H1 (cell line): Measurements from ENCODE around the gene SLC38A2. TPM values are rescaled to one million over a fixed set of nuclear protein-coding genes. Genes with fewer than 3 reads are reported as not detected.
A peak's percentile ranks its signal among the peaks of the same experiment; 100 is the strongest.

ENCODE experiments used
- CTCF ChIA-PET: fragments of 300-600 bp; sonication (Branson Sonifier 250); formaldehyde crosslinking; loops from one replicate; lab custom pipeline; 2021; ENCODE audit not compliant: partially characterized antibody; lab: Charles Lee
- POLR2A ChIA-PET: fragments of 300-600 bp; sonication (Branson Sonifier 250); formaldehyde crosslinking; loops from one replicate; lab custom pipeline; 2021; ENCODE audit warnings: inconsistent platforms; ENCODE audit not compliant: partially characterized antibody; lab: Charles Lee
- DNase-seq, 2 experiments: peaks; one replicate each; pipeline versions ENCODE4 v3.0.0 to v3.0.0-alpha.2; 2010 to 2022; ENCODE audit warnings: low spot score in 2 of 2, low read depth in 1 of 2, mixed read lengths in 1 of 2
- FAIRE-seq: peaks from 2 replicates; lab custom pipeline; 2011; peaks lifted over from hg19 to GRCh38; lab: Jason Lieb, UNC
- H2AFZ ChIP-seq: 2 replicates; pipeline ENCODE4 v1.8.1; 2012; ENCODE audit warnings: low read length, inconsistent platforms
- H2AK5ac ChIP-seq: 2 replicates; pipeline ENCODE4 v1.6.1; 2013; ENCODE audit warnings: low read depth, low read length
- H2BK120ac ChIP-seq: replicated peaks from 2 replicates; pipeline ENCODE3; 2013; ENCODE audit warnings: low read depth, low read length, inconsistent platforms
- H2BK12ac ChIP-seq: 2 replicates; pipeline ENCODE4 v1.6.1; 2013; ENCODE audit warnings: low read depth, low read length
- H2BK15ac ChIP-seq: 2 replicates; pipeline ENCODE4 v1.6.1; 2013; ENCODE audit warnings: low read length
- H2BK20ac ChIP-seq: 2 replicates; pipeline ENCODE4 v1.6.1; 2013; ENCODE audit warnings: low read length
- H2BK5ac ChIP-seq: 2 replicates; pipeline ENCODE4 v1.6.1; 2013; ENCODE audit warnings: low read depth, low read length
- H3K14ac ChIP-seq: 2 replicates; pipeline ENCODE4 v1.6.1; 2013; ENCODE audit warnings: inconsistent platforms; ENCODE audit not compliant: insufficient read length
- H3K18ac ChIP-seq: 2 replicates; pipeline ENCODE4 v1.6.1; 2013; ENCODE audit warnings: low read length; ENCODE audit errors: extremely low read depth
- H3K23ac ChIP-seq: 2 replicates; pipeline ENCODE4 v1.6.1; 2013; ENCODE audit warnings: inconsistent platforms; ENCODE audit not compliant: insufficient read length
- H3K23me2 ChIP-seq: 2 replicates; pipeline ENCODE4 v1.6.1; 2013; ENCODE audit warnings: low read depth, low read length
- H3K27ac ChIP-seq: 2 replicates; pipeline ENCODE4 v1.6.1; 2011; ENCODE audit warnings: low read depth, low read length, inconsistent platforms
- H3K27me3 ChIP-seq, 4 experiments: replicated peaks in 1 of 4; 1 replicate in 1 of 4; 2 replicates in 3 of 4; pipeline versions ENCODE4 v1.6.1 to v1.8.1; 2011 to 2013; ENCODE audit warnings: low read length in 3 of 4, mild to moderate bottlenecking in 3 of 4, inconsistent platforms in 2 of 4, mixed read lengths in 2 of 4, moderate library complexity in 1 of 4; ENCODE audit not compliant: control insufficient read depth in 3 of 4, insufficient read depth in 3 of 4; ENCODE audit errors: extremely low read depth in 1 of 4
- H3K36me3 ChIP-seq, 4 experiments: 2 replicates each; pipeline versions ENCODE4 v1.6.1 to v1.8.1; 2011 to 2013; ENCODE audit warnings: mild to moderate bottlenecking in 4 of 4, low read length in 3 of 4, moderate library complexity in 2 of 4, control low read depth in 1 of 4, inconsistent platforms in 1 of 4; ENCODE audit not compliant: insufficient read depth in 4 of 4, control insufficient read depth in 2 of 4
- H3K4ac ChIP-seq: replicated peaks from 2 replicates; pipeline ENCODE3; 2013; ENCODE audit warnings: low read length, low read depth, mixed read lengths, inconsistent platforms; ENCODE audit not compliant: insufficient read length
- H3K4me1 ChIP-seq, 4 experiments: replicated peaks in 1 of 4; 1 replicate in 1 of 4; 2 replicates in 3 of 4; pipeline versions ENCODE4 v1.6.1 to v1.8.1; 2011 to 2013; ENCODE audit warnings: low read length in 3 of 4, inconsistent platforms in 2 of 4, mixed read lengths in 1 of 4; ENCODE audit not compliant: insufficient read depth in 4 of 4, control insufficient read depth in 3 of 4
- H3K4me2 ChIP-seq, 2 experiments: 2 replicates each; pipeline versions ENCODE4 v1.6.1 to v1.8.1; 2011 to 2013; ENCODE audit warnings: low read depth in 2 of 2, low read length in 2 of 2, control low read depth in 1 of 2, inconsistent platforms in 1 of 2, mild to moderate bottlenecking in 1 of 2; ENCODE audit not compliant: insufficient read depth in 1 of 2
- H3K4me3 ChIP-seq, 4 experiments: fragments of 200-600, 300-600 bp in 1 of 4; sonication (generic), shearing (Covaris generic), sonication (Bioruptor Twin) in 1 of 4; 2 replicates each; pipeline versions ENCODE4 v1.5.1 to v1.8.1; 2011 to 2016; ENCODE audit warnings: low read length in 4 of 4, low read depth in 3 of 4, control low read depth in 2 of 4, inconsistent platforms in 2 of 4, mild to moderate bottlenecking in 2 of 4, mixed read lengths in 1 of 4, moderate library complexity in 1 of 4; ENCODE audit not compliant: insufficient read depth in 2 of 4; ENCODE audit errors: extremely low read depth in 1 of 4
- H3K56ac ChIP-seq: replicated peaks from 2 replicates; pipeline ENCODE3; 2013; ENCODE audit warnings: low read depth, mild to moderate bottlenecking, mixed read lengths, low read length, inconsistent platforms; ENCODE audit not compliant: insufficient read length
- H3K79me1 ChIP-seq: 2 replicates; pipeline ENCODE4 v1.6.1; 2013; ENCODE audit warnings: low read depth, low read length, control low read depth
- H3K79me2 ChIP-seq, 2 experiments: 2 replicates each; pipeline versions ENCODE4 v1.6.1 to v1.8.1; 2012 to 2013; ENCODE audit warnings: low read length in 2 of 2, mild to moderate bottlenecking in 2 of 2, inconsistent platforms in 1 of 2; ENCODE audit not compliant: insufficient read depth in 2 of 2, control insufficient read depth in 1 of 2
- H3K9ac ChIP-seq, 4 experiments: replicated peaks in 1 of 4; 1 replicate in 1 of 4; 2 replicates in 3 of 4; pipeline versions ENCODE4 v1.6.1 to v1.8.1; 2011 to 2013; ENCODE audit warnings: low read depth in 3 of 4, low read length in 3 of 4, control low read depth in 2 of 4, mild to moderate bottlenecking in 2 of 4, moderate library complexity in 2 of 4, inconsistent platforms in 1 of 4; ENCODE audit errors: extremely low read depth in 1 of 4
- H3K9me3 ChIP-seq, 2 experiments: 2 replicates each; pipeline versions ENCODE4 v1.6.1 to v1.8.1; 2012 to 2013; ENCODE audit warnings: mild to moderate bottlenecking in 2 of 2, moderate library complexity in 2 of 2, control low read depth in 1 of 2, inconsistent platforms in 1 of 2, low read depth in 1 of 2, low read length in 1 of 2, mixed read lengths in 1 of 2; ENCODE audit not compliant: insufficient read depth in 2 of 2
- H4K20me1 ChIP-seq, 2 experiments: replicated peaks in 1 of 2; 2 replicates each; pipeline versions ENCODE3 to v1.8.1; 2011 to 2013; ENCODE audit warnings: inconsistent platforms in 2 of 2, low read length in 2 of 2, mild to moderate bottlenecking in 1 of 2; ENCODE audit not compliant: insufficient read depth in 2 of 2, control insufficient read depth in 1 of 2
- H4K5ac ChIP-seq: 2 replicates; pipeline ENCODE4 v1.6.1; 2013; ENCODE audit warnings: low read length, low read depth, mixed read lengths, inconsistent platforms; ENCODE audit not compliant: insufficient read length
- H4K8ac ChIP-seq: 2 replicates; pipeline ENCODE4 v1.8.0; 2013; ENCODE audit warnings: mild to moderate bottlenecking, moderate library complexity, low read length, inconsistent platforms; ENCODE audit not compliant: insufficient read depth; ENCODE audit errors: extremely low read depth
- H4K91ac ChIP-seq: replicated peaks from 2 replicates; pipeline ENCODE3; 2013; ENCODE audit warnings: low read length, mixed read lengths, inconsistent platforms; ENCODE audit not compliant: insufficient read length
- MAFK ChIP-seq: IDR thresholded peaks from 2 replicates; pipeline ENCODE4 v1.6.1; 2012; ENCODE audit warnings: low read depth, mild to moderate bottlenecking, improper control_type of control experiment, low read length
- POLR2A ChIP-seq, 2 experiments: IDR thresholded peaks; 1 replicate in 1 of 2; 2 replicates in 1 of 2; pipeline ENCODE4 v1.6.1; 2011; ENCODE audit warnings: low read depth in 2 of 2, low read length in 2 of 2, mild to moderate bottlenecking in 2 of 2; ENCODE audit errors: control extremely low read depth in 1 of 2
- POLR2AphosphoS5 ChIP-seq: IDR thresholded peaks from 2 replicates; pipeline ENCODE4 v1.6.1; 2011; ENCODE audit warnings: low read depth, low read length
- YY1 ChIP-seq: IDR thresholded peaks from 2 replicates; pipeline ENCODE4 v1.6.1; 2011; ENCODE audit warnings: low read depth, mild to moderate bottlenecking, low read length
- WGBS, 2 experiments: shearing (Covaris generic) in 1 of 2; methylation state at CpG; one replicate each; pipeline versions ENCODE4 v1.1.6 to v1.1.7; 2013 to 2015; ENCODE audit warnings: low lambda C conversion rate in 2 of 2, mixed read lengths in 2 of 2, inconsistent platforms in 1 of 2, low coverage in 1 of 2, missing lambda C conversion rate in 1 of 2; ENCODE audit not compliant: insufficient replicate concordance in 2 of 2, insufficient coverage in 1 of 2, insufficient read length in 1 of 2; ENCODE audit errors: extremely low coverage in 1 of 2, missing lambda C conversion rate in 1 of 2; 5-methylcytosine and 5-hydroxymethylcytosine counted together
- polyA plus RNA-seq, 7 experiments: library from polyadenylated mRNA; depleted of rRNA in 3 of 7; stranded (reverse) in 5 of 7; unstranded in 2 of 7; fragments of >200 nt in 5 of 7; fragments of 200-250 nt in 2 of 7; gene quantifications; 1 replicate in 5 of 7; 2 replicates in 1 of 7; 4 replicates in 1 of 7; pipeline versions ENCODE4 v1.2.1 to v1.2.3, GENCODE V29; 2011 to 2013; ENCODE audit warnings: missing spikeins in 2 of 7, mixed read lengths in 2 of 7
- total RNA-seq: library from RNA; stranded (reverse); fragmentation: NEBNext Ultra II Directional; extraction: Animal tissue kit (Norgen Biotek cat#: 25700); gene quantifications from 2 replicates; pipeline ENCODE4 v1.2.1, GENCODE V29; 2021

Gene SLC38A2
- total and polyA plus RNA-seq, 2 of the 8 experiments (the other 6 are each of a cell fraction or from before 2014, with no cell fraction given) = 163 to 684 TPM

DNA sequence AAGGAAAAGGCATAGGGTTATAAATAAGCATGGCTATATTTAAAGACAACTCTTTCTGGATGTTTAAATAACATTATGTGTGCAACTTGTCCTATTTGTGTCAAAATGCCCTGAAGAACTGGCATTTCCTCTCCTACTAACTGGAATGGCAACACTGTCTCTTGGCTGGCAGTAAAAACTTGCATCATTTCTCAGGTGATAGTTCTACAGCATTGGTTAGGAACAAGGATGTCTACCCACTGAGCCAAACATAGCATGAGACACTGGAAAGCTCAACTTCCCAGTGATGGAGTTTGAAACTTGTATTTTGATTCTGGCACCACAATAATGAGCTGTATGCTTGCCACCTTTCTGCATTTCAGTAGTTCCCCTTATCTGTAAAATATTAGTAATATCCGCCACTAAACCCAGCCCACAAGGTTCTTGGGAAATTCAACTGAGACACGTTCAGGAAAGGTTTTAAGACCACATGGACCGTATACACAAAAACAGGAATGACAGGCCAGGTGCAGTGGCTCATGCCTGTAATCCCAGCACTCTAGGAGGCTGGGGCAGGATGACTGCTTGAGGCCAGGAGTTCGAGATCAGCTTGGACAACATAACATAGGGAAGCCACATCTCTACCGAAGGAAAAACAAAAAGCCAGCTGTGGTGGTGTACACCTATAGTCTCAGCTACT lies 5.1 kb downstream of the SLC38A2 start:
- Histone ChIP-seq H3K4me3 (peak overlapping the region in 1 of 4 experiments; percentile 87; a peak in 2 of 8 replicates), H3K4ac (no peak overlapping the region), H4K8ac (no peak overlapping the region), H2AK5ac (no peak overlapping the region), H3K56ac (no peak overlapping the region), H2BK15ac (no peak overlapping the region), H3K27me3 (no peaks in the 10 kb centered on the region), H2BK20ac (no peak overlapping the region), H3K27ac (no peak overlapping the region), H2BK5ac (no peak overlapping the region), H3K4me2 (peak overlapping the region; percentile 44 to 59), H3K4me1 (peaks cover 0 to 7% (median 1%) of the 10 kb centered on the region in 4 experiments; a peak in 2 of 7 replicates), H3K79me1 (0 out of 2 replicates have a peak, but pooled peaks cover 2% of the 10 kb centered on the region), H2BK12ac (no peak overlapping the region), H3K14ac (no peak overlapping the region), H3K23ac (no peak overlapping the region), H3K79me2 (peaks cover 29 to 76% of the 10 kb centered on the region in 2 experiments), H4K91ac (no peak overlapping the region), H3K9ac (no peak overlapping the region), H3K9me3 (no peaks in the 10 kb centered on the region), H3K23me2 (0 out of 2 replicates have a peak, but pooled peaks cover 4% of the 10 kb centered on the region), H2BK120ac (no peak overlapping the region), H4K20me1 (peaks cover 46 to 53% of the 10 kb centered on the region in 2 experiments), H3K18ac (no peak overlapping the region), H3K36me3 (peaks cover 58 to 92% (median 86%) of the 10 kb centered on the region in 4 experiments), H4K5ac (no peak overlapping the region), H2AFZ (no peak overlapping the region)
- WGBS, 2 experiments = 85% methylated on average over 5 of the region's 5 CpGs; no CpG with 5 or more reads in 1 of the 2 experiments
- peak; percentile 35 for TF ChIP-seq POLR2AphosphoS5
- peak; percentile 47; a peak in 2 of 3 replicates for TF ChIP-seq POLR2A (IDR thresholded peaks at IDR 0.05; ENCODE audit: control extremely low read depth in 1 of 2, low read depth in 2 of 2, low read length in 2 of 2)
- no peak for TF ChIP-seq MAFK
- TF ChIP-seq YY1 = no peak
- FAIRE-seq (no peak), DNase-seq (no peak)
- CTCF ChIA-PET = interaction anchor here (1.0 to 1.2 kb wide), 2 partner anchors 23 to 309 kb away, joined by 3 to 5 read pairs; no protein-coding TSS in a partner anchor
- POLR2A ChIA-PET = interaction anchor here (0.5 to 12.8 kb wide), 26 partner anchors 11 to 307 kb away, joined by 3 to 263 read pairs (median 4); partner anchors contain the start of gene SLC38A1
